ENCODE results near the gene SH3BP5L.

DNA sequence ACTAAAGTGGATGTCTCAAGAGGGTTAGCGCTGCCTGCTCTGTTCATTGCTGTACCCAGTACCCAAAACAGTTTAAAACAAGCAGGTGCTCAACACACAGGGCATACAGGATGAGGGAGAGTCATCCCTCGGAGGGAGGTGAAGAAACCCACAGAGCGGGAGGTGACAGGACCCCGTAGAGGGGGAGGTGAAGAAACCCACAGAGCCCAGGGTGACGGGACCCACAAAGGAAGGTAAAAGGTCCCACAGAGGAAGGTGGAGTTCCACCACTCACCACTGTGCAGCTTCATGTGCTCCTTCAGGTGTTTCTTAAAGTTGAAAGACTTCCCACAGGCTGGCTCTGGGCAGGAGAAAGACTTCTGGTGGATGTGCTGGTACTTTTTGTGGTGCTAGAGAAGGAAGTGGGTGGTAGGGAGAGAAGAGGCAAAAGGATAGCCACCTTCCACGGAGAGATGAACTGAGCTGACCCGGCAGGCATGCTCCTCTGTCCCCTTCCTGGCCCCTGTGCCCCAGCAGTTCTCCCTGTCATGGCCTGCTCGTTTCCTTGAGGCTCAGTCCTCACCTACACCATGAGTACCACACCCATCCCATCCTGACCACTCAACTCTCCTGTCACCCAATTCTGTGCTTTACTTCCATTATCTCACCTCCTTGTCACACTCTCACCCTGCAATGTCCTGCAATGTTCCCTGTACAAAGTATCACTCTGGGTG lies 28.1 kb upstream of the SH3BP5L start:
- no peak; the same call in 1 of the 2 replicates for TF ChIP-seq POLR2AphosphoS5 (IDR thresholded peaks at IDR 0.05; ENCODE audit: low read depth, low read length)
- no peak for TF ChIP-seq POLR2AphosphoS2 (IDR thresholded peaks at IDR 0.05; ENCODE audit: low read depth, low read length)
- no peak for TF ChIP-seq MAFK (conservative IDR thresholded peaks at IDR 0.05 in 1 of 2, IDR thresholded peaks at IDR 0.05 in 1 of 2; ENCODE audit: low read length in 2 of 2)
- no peak for TF ChIP-seq PCBP2 (optimal IDR thresholded peaks at IDR 0.05; ENCODE audit: low read depth, low read length, poor library complexity, severe bottlenecking)
- TF ChIP-seq SCMH1 (CRISPR knock-in tag; IDR thresholded peaks at IDR 0.05; ENCODE audit: borderline replicate concordance): no peak
- no peak for TF ChIP-seq ZKSCAN5 (CRISPR knock-in tag; IDR thresholded peaks at IDR 0.05)
